Bronchial epithelial cell (primary cell): ENCODE data around the gene RGPD6. TPM values are rescaled to one million over a fixed set of nuclear protein-coding genes. Genes with fewer than 3 reads are reported as not detected.
"Not testable (repeated sequence)": the region's sequence is repeated elsewhere in the genome, so short reads cannot be mapped to it uniquely, and the experiment has no call there.

Experiments used
- DNase-seq: peaks from one replicate; pipeline ENCODE4 v3.0.0-alpha.2; 2010; ENCODE audit warnings: low read depth
- FAIRE-seq: peaks from 2 replicates; lab custom pipeline; 2011; peaks lifted over from hg19 to GRCh38; lab: Jason Lieb, UNC
- H3K27me3 ChIP-seq: 2 replicates; pipeline ENCODE4 v1.5.1; 2011; ENCODE audit warnings: low read length; ENCODE audit not compliant: control insufficient read depth, insufficient read depth
- H3K36me3 ChIP-seq: 2 replicates; pipeline ENCODE4 v1.5.1; 2011; ENCODE audit warnings: low read length; ENCODE audit not compliant: control insufficient read depth, insufficient read depth
- H3K4me3 ChIP-seq: 2 replicates; pipeline ENCODE4 v1.5.1; 2011; ENCODE audit warnings: mild to moderate bottlenecking, low read depth, low read length, control low read depth
- total RNA-seq: library from RNA; depleted of rRNA; stranded (reverse); fragments of >200 nt; gene quantifications from 2 replicates; pipeline ENCODE4 v1.2.1, GENCODE V29; 2014

Gene RGPD6
- total RNA-seq, 1 donor from 2014 or later, result 15.5 TPM

DNA sequence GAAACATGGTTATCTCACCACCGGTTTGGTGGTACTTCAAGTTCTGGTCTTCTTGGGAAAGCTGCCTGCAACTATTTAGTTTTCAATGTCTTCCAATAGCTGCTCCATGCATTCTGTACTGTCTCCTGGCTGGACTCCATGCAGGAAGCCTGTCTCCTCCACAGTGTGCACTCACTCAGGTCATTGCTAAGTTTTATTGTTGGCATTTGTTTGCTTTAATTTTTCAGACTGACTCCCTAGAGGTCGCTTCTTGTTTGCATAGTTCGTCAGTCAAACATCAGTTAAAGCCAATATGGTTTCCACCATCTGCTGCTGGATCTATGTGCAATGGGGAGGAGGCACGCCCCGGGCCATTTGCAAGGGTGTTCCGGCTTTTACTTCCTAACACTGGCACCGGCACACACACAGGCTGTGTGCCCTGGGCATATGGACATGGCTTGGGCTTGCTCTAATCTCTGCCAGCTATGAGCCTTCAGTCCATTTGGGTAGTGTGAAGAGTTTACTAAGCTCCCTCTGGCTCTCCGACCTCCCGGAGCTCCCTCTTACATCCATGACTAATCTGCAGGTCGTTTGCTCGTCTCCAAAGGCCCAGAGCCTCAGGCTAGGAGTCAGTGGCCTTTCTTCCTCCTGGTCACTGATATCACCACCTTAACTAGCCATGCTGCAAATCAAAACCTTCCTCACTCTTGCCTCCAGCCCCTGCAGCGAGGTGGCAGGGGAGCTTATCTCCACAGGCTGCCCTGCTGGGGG, 2.4 kb upstream of the RGPD6 start:
- not testable (repeated sequence) for H3K4me3 ChIP-seq, H3K27me3 ChIP-seq, DNase-seq, H3K36me3 ChIP-seq, FAIRE-seq

DNA sequence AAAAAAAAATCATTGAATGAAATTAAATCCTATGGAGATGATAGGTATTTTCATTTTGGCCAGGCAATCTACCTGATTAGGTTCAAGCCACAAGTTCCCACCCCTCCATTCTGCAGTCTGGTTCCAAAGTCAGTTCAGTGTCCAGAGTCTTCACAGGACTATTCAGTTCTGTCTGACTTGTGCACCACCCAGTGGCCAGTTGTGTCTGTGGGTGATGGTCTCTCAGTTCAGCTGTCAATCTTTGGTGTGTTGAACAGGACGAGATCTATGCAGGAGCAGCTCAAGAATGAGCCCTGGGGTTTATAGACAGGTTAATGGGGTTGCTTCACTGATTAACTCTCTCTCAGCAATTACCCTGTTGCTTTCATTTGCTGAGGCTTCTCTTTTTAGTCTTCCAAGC, 1.4 kb upstream of the RGPD6 start:
- not testable (repeated sequence) for H3K36me3 ChIP-seq, H3K27me3 ChIP-seq, H3K4me3 ChIP-seq, DNase-seq, FAIRE-seq

DNA sequence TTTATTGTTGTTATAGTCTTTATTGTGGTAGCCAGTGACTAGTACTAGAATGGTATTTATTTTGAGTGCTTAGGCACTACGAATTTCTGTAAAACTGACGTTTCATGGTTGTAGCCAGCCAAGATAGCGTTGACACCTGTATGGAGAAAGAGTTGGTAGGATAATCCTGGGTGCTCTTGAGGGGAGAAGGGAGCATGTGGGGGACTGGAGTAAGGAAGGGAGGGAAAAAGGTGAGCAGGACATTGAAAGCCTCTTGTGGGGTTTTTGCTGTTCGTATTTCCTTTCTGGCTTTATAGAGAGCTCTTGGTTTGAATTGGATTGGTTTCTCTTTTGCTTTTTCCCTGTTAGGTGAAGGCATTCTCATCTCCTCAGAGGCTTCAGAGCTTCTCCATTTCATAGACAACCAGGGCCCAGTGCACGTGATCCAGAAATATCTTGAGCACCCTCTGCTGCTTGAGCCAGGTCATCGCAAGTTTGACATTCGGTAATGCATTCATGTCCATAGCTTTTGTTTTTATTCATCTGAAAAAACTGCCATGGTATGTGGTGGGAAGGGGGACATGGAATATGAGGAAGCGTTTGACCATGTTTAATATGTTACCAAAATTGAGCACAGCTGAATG, 77.2 kb downstream of the RGPD6 start:
- DNase-seq, result not testable (repeated sequence)

DNA sequence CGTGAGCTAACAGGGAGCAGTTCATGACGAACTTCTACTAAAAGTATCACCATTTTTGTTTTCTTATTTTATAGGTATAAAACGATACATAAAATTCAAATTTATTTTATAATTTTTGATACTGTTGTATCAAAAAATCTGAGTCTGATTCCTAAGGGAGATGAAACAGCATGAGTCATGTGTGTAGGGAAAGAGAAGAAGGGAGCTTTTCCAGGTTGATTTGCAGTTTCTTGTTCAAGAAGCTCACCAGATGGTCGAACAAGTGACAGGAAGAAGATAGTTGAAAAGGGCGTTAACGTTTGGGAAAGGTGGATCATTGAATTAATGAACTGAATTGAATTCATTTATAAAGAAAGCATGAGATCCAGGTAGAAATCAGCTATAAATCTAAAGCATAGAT, 81.0 kb downstream of the RGPD6 start:
- H3K36me3 ChIP-seq, DNase-seq, H3K4me3 ChIP-seq, FAIRE-seq, H3K27me3 ChIP-seq: not testable (repeated sequence)

More for the DNA sequence above, 77.2 kb downstream of the RGPD6 start:
- not testable (repeated sequence) for H3K36me3 ChIP-seq, H3K27me3 ChIP-seq, H3K4me3 ChIP-seq, FAIRE-seq

DNA sequence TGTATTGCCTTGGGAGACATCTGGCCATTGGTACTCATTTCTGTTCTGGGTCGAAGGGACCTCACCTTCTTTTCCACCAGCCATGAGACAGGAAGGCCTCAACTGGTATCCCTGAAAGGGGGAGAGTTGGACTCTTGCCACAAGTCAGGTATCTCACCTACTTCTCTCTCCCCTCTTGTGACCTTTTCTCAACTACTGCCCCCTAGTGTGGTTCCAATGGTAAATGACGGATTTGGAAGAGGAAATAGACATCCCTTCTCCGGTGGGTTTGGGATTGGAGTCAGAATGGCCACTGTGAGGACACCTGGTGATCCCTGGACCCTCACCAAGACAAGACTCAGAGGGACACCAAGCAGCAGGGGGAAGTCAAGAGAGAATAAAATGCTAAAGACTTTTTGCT, 82.5 kb downstream of the RGPD6 start:
- H3K27me3 ChIP-seq, FAIRE-seq: not testable (repeated sequence)

DNA sequence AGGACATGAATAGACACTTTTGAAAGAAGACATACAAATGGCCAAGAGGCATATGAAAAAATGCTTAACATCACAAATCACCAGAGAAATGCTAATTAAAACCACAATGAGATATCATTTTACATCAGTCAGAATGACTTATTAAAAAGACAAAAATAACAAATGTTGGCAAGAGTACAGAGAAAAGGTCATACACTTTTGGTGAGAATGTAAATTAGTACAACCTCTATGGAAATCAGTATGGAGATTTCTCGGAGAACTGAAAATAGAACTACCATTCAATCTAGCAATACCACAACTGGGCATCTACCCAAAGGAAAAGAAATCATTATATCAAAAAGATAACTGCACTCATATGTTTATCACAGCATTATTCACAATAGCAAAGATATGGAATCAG, 88.0 kb downstream of the RGPD6 start:
- DNase-seq, H3K36me3 ChIP-seq, FAIRE-seq, H3K4me3 ChIP-seq, H3K27me3 ChIP-seq: not testable (repeated sequence)

More for the DNA sequence above, 82.5 kb downstream of the RGPD6 start:
- H3K4me3 ChIP-seq, DNase-seq, H3K36me3 ChIP-seq: not testable (repeated sequence)

DNA sequence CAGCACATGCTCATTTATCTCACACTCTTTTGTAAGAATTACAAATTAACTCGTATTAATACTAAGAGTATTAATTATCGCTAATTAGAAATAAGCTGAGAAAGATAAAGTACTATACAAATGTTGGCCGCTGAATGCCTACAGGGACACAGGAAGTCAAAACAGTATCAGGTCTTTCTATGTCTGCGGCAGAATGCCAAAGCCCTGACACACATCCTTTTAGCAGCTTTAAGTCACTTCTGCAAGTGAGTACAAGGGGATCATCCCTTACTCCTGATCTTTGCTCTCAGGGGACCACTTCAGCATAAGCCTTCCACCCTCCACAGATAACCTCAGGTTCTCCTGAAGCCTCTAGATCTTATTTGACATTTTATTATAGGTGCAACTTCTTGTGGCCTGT, 94.3 kb downstream of the RGPD6 start:
- H3K36me3 ChIP-seq, H3K4me3 ChIP-seq, FAIRE-seq, H3K27me3 ChIP-seq, DNase-seq: not testable (repeated sequence)

DNA sequence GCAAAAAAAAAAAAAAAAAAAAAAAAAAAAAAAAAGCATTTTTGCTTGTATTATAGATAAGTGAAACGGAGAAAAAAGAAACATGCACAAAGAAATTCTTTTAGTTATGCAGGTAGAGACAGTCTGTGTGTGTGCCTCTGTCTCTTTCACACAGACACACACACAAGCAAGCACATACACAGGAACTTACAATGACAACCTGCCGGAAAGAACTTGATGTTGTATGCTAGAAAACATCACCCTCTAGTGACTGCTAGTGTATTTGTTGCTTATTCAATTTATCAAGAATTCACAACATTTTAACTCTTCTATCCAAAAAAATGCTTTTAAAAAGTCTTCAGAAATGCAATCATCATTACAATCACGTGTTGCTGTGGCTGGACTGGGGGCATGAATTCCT, 95.8 kb downstream of the RGPD6 start:
- H3K27me3 ChIP-seq, DNase-seq, FAIRE-seq, H3K36me3 ChIP-seq, H3K4me3 ChIP-seq: not testable (repeated sequence)

DNA sequence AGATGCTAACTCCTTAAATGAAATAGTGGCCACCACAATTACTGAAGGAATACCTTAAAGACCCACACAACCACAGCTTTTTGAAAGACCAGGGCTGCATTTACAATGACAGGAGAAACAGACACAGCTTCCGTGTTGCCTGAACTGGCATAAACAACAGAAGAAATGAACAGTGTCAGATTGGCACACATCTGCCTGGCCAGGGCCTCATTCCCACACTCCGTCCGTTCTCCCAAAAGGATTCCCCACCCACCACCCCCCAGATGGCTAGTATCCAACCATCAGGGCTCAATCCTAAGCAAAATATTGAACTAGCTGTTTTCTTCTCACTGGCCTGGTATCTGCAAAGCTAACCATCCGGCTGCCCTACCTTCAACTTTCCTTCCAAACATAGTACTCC, 96.9 kb downstream of the RGPD6 start:
- not testable (repeated sequence) for H3K4me3 ChIP-seq, H3K27me3 ChIP-seq, FAIRE-seq, DNase-seq, H3K36me3 ChIP-seq

DNA sequence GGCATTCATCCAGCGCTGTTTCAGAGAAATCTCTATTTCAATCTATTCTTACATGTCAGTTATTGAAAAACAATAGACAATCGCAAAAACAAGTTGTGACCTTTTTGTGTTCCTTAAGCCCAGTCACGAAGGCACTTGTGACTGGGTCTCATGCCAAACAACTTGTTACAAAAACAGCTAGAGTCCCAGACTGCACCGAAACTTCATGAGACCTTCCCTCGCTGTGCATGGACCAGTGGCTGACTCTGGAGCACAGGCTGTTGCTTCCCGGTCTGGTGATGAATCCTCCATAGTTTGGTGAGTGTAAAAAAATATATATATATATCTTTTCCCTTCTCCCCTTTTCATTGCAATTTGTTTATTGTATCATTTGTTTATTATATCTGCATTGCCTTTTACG, 99.7 kb downstream of the RGPD6 start:
- H3K27me3 ChIP-seq, H3K36me3 ChIP-seq, DNase-seq, H3K4me3 ChIP-seq, FAIRE-seq: not testable (repeated sequence)

DNA sequence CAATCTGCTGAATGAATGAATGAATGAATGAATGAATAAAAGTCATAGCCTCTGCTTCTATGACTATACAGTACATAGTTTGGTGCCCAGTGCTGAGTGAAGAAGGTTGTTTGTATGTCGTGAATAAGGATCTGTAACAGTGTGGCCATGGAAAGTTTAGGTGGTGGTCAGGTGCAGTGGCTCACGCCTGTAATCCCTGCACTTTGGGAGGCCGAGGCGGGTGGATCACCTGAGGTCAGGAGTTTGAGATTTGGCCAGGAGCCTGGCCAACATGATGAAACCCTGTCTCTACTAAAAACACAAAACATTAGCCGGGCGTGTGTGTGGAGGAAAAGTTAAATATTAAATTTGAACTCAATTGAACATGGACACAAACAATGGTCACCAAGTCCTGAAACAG, 100.1 kb downstream of the RGPD6 start:
- H3K4me3 ChIP-seq, FAIRE-seq, DNase-seq, H3K27me3 ChIP-seq, H3K36me3 ChIP-seq: not testable (repeated sequence)

DNA sequence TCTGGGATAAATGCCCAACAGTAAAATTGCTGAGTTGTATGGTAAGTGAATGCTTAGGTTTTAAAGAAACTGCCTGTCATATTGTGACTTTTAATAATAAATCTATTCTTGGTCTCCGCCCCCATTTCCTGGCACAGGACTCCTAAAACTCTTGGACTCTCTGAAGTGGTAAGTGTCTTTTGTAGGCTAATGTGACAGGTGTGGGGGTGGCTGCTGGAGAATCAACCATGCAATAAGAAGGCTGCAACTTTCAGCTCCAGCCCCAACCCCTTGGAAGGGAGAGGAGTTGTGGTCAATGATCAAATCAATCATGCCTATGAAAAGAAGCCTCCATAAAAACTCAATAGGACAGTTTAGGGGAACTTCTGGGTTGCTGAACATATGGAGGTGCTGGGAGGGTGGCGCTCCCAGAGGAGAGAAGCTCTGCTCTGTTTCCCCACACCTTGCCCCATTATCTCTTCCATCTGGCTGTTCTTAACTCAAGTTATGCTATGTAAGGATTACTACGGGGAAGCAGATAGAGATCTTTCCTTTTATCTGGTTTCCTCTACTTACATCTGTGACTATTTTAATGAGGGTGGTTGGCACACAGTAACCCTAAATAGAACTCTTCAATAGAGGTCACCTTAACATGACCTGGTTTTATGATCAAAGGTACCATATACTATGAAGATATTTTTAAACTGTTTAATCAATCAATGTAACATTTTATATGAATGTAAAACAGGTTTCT, 101.2 kb downstream of the RGPD6 start:
- not testable (repeated sequence) for H3K27me3 ChIP-seq, H3K4me3 ChIP-seq, H3K36me3 ChIP-seq, FAIRE-seq, DNase-seq

DNA sequence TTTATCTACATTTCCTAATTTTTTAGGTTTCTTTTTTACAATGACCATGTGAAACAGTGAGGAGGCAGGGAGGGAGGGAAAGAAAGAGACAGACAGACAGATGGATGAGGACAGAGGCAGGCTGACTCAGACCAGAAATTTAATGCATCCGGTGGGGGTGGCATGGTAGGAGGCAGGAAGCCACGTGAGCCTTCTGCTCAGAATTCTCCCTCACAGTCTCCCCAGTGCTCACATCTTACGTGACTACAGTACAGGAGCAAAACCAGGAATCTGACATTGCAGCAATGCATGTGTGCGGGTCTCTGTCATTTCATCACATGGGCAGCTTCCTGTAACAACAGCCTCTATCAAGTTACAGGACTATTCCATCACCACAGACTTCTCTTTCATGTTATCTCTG, 102.1 kb downstream of the RGPD6 start:
- not testable (repeated sequence) for DNase-seq, FAIRE-seq, H3K27me3 ChIP-seq, H3K36me3 ChIP-seq, H3K4me3 ChIP-seq

DNA sequence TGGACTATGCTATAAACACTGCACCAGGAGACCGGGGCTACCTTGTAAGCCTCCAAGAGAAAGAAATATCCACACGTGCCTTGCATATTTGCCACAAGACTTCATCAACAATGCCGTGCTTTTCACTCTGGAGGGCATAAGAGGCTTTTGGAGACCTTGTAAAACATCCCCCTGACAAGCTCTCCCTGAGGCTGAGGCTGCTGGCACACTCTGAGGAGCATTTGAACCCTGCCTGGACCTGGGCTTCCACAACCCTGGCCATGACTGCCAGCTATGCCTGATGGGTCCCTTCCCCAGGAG, 104.0 kb downstream of the RGPD6 start:
- not testable (repeated sequence) for H3K27me3 ChIP-seq, H3K4me3 ChIP-seq, H3K36me3 ChIP-seq, DNase-seq, FAIRE-seq
